Hepatocyte (in vitro differentiated cells): ENCODE measurements around the gene RNFT2. TPM values are rescaled to one million over a fixed set of nuclear protein-coding genes. Genes with fewer than 3 reads are reported as not detected.
"Not testable (repeated sequence)": the region's sequence is repeated elsewhere in the genome, so short reads cannot be mapped to it uniquely, and the experiment has no call there.

Source experiments
- DNase-seq: peaks from one replicate; pipeline ENCODE4 v3.0.0-alpha.2; 2016; ENCODE audit warnings: low spot score
- H2AFZ ChIP-seq: fragments of 200-600 bp; sonication (generic); 2 replicates; pipeline ENCODE4 v1.6.0; 2016; ENCODE audit warnings: antibody characterized with exemption, mild to moderate bottlenecking
- H3K27ac ChIP-seq: fragments of 200-600 bp; sonication (generic); 2 replicates; pipeline ENCODE4 v1.5.1; 2016; ENCODE audit warnings: mild to moderate bottlenecking
- H3K27me3 ChIP-seq: fragments of 200-600 bp; sonication (generic); 2 replicates; pipeline ENCODE4 v1.6.1; 2016
- H3K36me3 ChIP-seq: fragments of 200-600 bp; sonication (generic); replicated peaks from 2 replicates; pipeline ENCODE4 v1.5.1; 2016; ENCODE audit warnings: low read depth; ENCODE audit not compliant: insufficient read depth
- H3K4me1 ChIP-seq: fragments of 200-600 bp; sonication (generic); 2 replicates; pipeline ENCODE4 v1.5.1; 2016; ENCODE audit warnings: mild to moderate bottlenecking, moderate library complexity; ENCODE audit not compliant: insufficient read depth
- H3K4me2 ChIP-seq: fragments of 200-600 bp; sonication (generic); 2 replicates; pipeline ENCODE4 v1.6.0; 2016
- H3K4me3 ChIP-seq: fragments of 200-600 bp; sonication (generic); 2 replicates; pipeline ENCODE4 v1.5.1; 2016; ENCODE audit warnings: mild to moderate bottlenecking
- H3K79me2 ChIP-seq: fragments of 200-600 bp; sonication (generic); 2 replicates; pipeline ENCODE4 v1.6.0; 2017; ENCODE audit warnings: mild to moderate bottlenecking
- H3K9me2 ChIP-seq: fragments of 200-600 bp; sonication (generic); replicated peaks from 2 replicates; pipeline ENCODE4 v1.6.0; 2017; ENCODE audit warnings: mild to moderate bottlenecking; ENCODE audit not compliant: insufficient read depth
- H3K9me3 ChIP-seq: fragments of 200-600 bp; sonication (generic); 2 replicates; pipeline ENCODE4 v1.5.1; 2016; ENCODE audit warnings: low read depth, mild to moderate bottlenecking
- H4K20me1 ChIP-seq: fragments of 200-600 bp; sonication (generic); 2 replicates; pipeline ENCODE4 v1.6.0; 2016; ENCODE audit warnings: mild to moderate bottlenecking; ENCODE audit not compliant: insufficient read depth, poor library complexity, severe bottlenecking
- EZH2 ChIP-seq: fragments of 200-600 bp; sonication (generic); IDR thresholded peaks from 2 replicates; pipeline ENCODE4 v1.6.1; 2016; ENCODE audit warnings: antibody characterized with exemption, mild to moderate bottlenecking, borderline replicate concordance
- EZH2phosphoT487 ChIP-seq: fragments of 200-600 bp; sonication (generic); IDR thresholded peaks from one replicate; pipeline ENCODE4 v1.6.1; 2018; ENCODE audit warnings: antibody characterized with exemption, mild to moderate bottlenecking, low read depth, moderate library complexity; ENCODE audit not compliant: unreplicated experiment, severe bottlenecking
- WGBS: methylation state at CpG from one replicate; pipeline ENCODE4 v1.1.6; 2016; ENCODE audit warnings: low lambda C conversion rate; ENCODE audit errors: missing lambda C conversion rate; 5-methylcytosine and 5-hydroxymethylcytosine counted together
- polyA plus RNA-seq: library from polyadenylated mRNA; unstranded; fragments of >200 nt; fragmentation: Nextera tagmentation; extraction: Ambion mirVana; gene quantifications from 2 replicates; pipeline ENCODE4 v1.2.1, GENCODE V29; 2016
- total RNA-seq: library from RNA; depleted of rRNA; stranded (reverse); fragments of >200 nt; gene quantifications from 2 replicates; pipeline ENCODE4 v1.2.3, GENCODE V29; 2014
- TF ChIP-seq, protein P1 (sequence below): fragments of 200-600 bp; sonication (generic); IDR thresholded peaks from 2 replicates; pipeline ENCODE4 v1.5.1; 2016; ENCODE audit warnings: antibody characterized with exemption, mild to moderate bottlenecking; ENCODE audit not compliant: poor library complexity

Gene RNFT2
- total and polyA plus RNA-seq, 2 experiments from 2014 or later = 1.5 to 2.9 TPM

DNA sequence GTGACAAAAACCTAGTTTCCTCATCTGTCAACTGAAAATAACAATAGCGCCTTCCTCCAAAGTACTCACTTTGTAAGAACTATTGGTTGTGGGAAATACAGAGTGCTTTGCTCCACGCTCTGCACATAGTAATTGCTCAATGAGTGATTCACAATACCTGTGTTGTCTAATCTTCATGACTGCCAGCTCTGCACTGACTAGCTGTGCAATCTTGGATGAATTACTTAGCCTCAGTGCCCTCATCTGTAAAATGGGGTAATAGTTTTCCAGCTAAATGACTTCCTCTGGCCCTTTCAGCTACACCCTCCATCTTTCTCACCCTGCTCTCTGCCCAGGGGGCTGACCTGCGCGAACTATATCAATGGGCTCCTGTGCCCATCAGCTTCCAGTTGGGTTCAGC, 42.8 kb downstream of the RNFT2 start:
- TF ChIP-seq EZH2phosphoT487 (no peak), EZH2 (no peak)
- TF ChIP-seq, protein P1, sequence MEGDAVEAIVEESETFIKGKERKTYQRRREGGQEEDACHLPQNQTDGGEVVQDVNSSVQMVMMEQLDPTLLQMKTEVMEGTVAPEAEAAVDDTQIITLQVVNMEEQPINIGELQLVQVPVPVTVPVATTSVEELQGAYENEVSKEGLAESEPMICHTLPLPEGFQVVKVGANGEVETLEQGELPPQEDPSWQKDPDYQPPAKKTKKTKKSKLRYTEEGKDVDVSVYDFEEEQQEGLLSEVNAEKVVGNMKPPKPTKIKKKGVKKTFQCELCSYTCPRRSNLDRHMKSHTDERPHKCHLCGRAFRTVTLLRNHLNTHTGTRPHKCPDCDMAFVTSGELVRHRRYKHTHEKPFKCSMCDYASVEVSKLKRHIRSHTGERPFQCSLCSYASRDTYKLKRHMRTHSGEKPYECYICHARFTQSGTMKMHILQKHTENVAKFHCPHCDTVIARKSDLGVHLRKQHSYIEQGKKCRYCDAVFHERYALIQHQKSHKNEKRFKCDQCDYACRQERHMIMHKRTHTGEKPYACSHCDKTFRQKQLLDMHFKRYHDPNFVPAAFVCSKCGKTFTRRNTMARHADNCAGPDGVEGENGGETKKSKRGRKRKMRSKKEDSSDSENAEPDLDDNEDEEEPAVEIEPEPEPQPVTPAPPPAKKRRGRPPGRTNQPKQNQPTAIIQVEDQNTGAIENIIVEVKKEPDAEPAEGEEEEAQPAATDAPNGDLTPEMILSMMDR = no peak
- no peak overlapping the region for H2AFZ ChIP-seq
- 75% methylated on average over 4 of the region's 4 CpGs for WGBS
- H3K4me2 ChIP-seq = no peak overlapping the region
- H3K9me3 ChIP-seq = no peaks in the 10 kb centered on the region
- DNase-seq = no peak
- no peaks in the 10 kb centered on the region for H3K27me3 ChIP-seq
- H3K9me2 ChIP-seq = no peaks in the 10 kb centered on the region
- no peaks in the 10 kb centered on the region for H4K20me1 ChIP-seq
- no peaks in the 10 kb centered on the region for H3K79me2 ChIP-seq
- H3K4me3 ChIP-seq = no peak overlapping the region
- no peak overlapping the region for H3K27ac ChIP-seq
- H3K4me1 ChIP-seq = no peaks in the 10 kb centered on the region
- no peaks in the 10 kb centered on the region for H3K36me3 ChIP-seq

DNA sequence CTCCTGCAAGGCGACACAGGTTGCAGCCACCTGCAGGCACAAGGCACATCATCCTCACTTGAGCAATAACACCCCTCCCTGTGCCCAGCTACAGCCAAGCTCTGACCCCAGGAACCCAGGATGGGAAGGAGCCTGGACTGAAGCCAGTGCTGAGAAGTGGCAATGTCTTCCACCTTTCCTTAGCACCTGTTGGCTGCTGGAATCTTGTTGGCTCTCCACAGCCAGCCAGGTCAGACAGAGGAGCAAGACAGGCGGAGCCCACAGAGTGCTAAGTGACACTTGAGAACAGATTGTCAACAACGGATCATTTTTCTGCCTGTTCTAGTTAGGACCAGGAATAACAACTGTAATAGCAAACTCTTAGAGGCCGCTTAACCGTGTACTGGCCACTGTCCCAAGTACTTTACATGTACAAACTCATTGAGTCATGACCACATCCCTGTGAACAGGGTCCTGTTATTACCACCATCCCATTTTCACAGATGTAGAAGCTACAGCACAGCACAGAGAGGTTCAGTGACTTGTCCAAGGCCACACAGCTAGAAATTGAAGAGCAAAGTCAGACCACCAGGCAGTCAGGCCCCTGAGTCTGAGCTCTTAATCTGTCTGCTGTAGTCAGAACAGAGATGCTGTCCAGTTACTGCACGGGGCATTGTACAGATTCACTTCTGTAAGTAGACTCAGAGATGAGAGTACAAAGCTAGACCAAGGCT, 45.6 kb downstream of the RNFT2 start:
- 85% methylated on average over 6 of the region's 6 CpGs for WGBS
- Histone ChIP-seq H3K27ac (no peak overlapping the region), H3K9me2 (no peaks in the 10 kb centered on the region), H3K36me3 (no peaks in the 10 kb centered on the region), H3K4me3 (no peak overlapping the region), H3K9me3 (no peaks in the 10 kb centered on the region), H3K4me1 (no peaks in the 10 kb centered on the region), H2AFZ (no peak overlapping the region), H4K20me1 (no peaks in the 10 kb centered on the region), H3K4me2 (no peak overlapping the region), H3K79me2 (no peaks in the 10 kb centered on the region), H3K27me3 (no peaks in the 10 kb centered on the region)
- DNase-seq = no peak
- TF ChIP-seq EZH2phosphoT487 (no peak), EZH2 (no peak)
- TF ChIP-seq, protein P1 = no peak

DNA sequence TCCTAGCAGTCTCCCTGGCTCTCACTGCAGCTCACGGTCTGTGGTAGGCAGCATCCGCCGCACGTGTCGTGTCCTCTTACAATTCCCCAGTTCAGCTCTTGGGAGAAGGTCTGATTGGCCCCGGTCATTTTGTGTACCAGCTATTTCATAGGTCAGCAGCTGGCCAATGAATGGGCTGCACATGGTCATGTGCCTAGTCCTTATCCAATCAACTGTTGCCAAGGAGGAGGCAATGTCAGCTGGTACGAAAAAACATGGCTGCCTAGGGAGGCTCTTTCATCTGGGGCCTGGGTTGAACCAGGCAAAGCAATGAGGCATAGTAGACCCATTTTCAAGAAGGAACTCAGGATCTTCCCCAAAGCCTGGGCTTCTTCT, 46.1 kb downstream of the RNFT2 start:
- no peak for TF ChIP-seq EZH2phosphoT487
- TF ChIP-seq, protein P1 = no peak
- Histone ChIP-seq H4K20me1 (no peaks in the 10 kb centered on the region), H3K27me3 (no peaks in the 10 kb centered on the region)

DNA sequence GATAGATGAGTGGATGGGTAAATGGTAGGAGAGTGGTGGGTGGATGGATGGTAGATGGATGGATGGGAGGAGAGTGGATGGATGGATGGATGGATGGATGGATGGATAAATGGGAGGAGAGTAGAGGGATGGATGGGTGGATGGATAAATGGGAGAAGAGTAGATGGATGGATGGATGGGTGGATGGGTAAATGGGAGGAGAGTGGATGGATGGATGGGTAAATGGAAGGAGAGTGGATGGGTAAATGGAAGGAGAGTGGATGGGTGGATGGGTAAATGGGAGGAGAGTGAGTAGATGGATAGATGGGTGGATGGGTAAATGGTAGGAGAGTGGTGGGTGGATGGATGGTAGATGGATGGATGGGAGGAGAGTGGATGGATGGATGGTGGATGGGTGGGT, 51.4 kb downstream of the RNFT2 start:
- not testable (repeated sequence) for H3K79me2 ChIP-seq, H3K27ac ChIP-seq, H3K27me3 ChIP-seq, DNase-seq, H3K9me3 ChIP-seq, H3K36me3 ChIP-seq, H3K4me2 ChIP-seq, H4K20me1 ChIP-seq, H3K4me1 ChIP-seq, H3K4me3 ChIP-seq, H3K9me2 ChIP-seq, H2AFZ ChIP-seq

More for the DNA sequence above, 46.1 kb downstream of the RNFT2 start:
- H3K4me3 ChIP-seq = no peak overlapping the region
- no peak overlapping the region for H2AFZ ChIP-seq
- H3K4me2 ChIP-seq = no peak overlapping the region
- no peaks in the 10 kb centered on the region for H3K36me3 ChIP-seq
- H3K9me3 ChIP-seq = no peaks in the 10 kb centered on the region
- H3K4me1 ChIP-seq = no peaks in the 10 kb centered on the region
- DNase-seq = no peak
- H3K9me2 ChIP-seq = no peaks in the 10 kb centered on the region
- H3K27ac ChIP-seq = no peak overlapping the region
- no peaks in the 10 kb centered on the region for H3K79me2 ChIP-seq
- WGBS = 97% methylated on average over 7 of the region's 7 CpGs
